GM04503 (cell line): ENCODE data around the gene DOCK11.

Experiments
- DNase-seq: peaks from one replicate; pipeline ENCODE4 v3.0.0-alpha.2; 2012; ENCODE audit warnings: low read depth

DOCK11 gene

DNA sequence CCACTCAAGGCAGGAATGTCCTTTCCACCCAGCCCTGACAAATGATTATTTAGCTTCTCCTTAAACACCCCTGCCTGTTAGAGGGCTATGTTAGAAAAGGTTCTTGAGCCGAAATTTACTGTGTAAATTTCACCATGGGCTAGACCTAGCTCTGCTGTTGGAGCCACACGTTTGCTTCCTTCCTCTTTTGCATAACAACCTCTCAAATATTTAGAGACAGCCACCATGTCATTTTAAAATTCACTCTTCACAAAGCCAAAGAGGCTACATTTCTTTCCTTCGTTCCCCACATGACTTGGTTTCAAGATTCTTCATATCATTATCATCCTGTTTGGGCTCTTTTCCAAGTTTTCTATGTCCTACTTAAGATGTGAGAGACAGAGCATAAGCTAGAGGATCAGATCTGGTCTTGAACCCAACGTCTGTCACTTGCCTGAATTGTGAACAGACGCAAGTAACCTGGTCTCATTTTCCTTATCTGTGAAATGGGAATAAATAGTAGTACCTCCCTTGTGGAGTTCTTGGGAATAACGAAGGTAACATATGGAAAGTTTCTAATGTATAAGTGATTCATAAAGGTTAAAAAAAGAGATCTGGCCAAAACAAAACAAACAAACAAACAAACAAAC lies 6.7 kb downstream of the DOCK11 start:
- no peak for DNase-seq

DNA sequence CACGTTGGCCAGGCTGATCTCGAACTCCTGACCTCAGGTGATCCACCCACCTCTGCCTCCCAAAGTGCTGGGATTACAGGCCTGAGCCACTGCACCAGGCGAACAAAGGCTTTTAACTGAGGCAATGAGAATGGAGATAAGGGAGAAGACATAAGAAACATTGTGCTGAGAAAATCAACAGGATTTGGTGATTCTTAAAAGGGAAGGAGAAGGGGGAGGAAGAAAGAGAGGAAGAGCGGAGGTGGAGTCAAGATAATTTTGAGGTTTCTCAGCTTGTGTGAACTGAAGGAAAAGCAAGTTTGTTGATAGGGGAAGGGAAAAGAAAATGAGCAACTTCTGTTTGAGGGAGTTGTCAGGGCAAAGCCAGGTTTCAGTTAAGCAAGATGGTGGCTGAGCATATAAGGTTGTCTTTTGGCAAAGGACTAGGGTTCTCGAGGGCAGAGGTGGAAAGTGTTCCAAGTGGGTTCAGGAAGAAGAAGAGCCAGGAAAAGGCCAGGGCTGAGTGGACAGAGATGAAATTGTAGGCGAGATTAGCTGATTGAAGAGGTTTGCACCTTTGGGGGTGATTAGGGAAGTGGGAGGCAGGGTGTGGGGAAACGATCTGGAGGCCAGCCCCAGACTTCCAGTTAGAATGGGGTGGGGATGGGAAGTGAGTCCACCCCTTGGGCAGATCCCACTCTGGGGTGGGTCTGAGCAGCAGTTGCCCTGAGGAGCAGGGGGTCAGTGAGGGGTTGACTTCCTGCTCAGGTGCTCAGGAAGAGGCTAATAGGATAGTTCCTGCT lies 7.8 kb downstream of the DOCK11 start:
- DNase-seq = no peak

DNA sequence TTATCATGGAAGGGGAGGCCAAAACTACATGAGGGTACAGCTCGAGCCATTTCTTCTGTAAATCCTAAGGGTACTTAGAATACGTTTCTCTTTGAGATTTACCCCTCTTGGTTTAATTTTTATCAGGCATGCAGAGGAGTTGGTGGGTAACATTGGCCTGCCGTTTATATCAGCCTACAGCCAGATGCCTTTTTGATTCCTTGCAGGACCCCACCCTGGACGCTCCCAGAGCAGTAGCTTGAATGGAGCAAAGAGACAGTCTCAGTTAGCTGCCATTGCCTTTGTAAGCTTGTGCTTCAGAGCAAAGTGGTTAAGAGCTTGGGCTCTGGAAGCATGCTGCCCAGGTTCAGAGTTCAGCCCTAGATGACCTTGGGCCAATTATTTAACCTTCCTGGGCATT lies 9.0 kb downstream of the DOCK11 start:
- DNase-seq = no peak

DNA sequence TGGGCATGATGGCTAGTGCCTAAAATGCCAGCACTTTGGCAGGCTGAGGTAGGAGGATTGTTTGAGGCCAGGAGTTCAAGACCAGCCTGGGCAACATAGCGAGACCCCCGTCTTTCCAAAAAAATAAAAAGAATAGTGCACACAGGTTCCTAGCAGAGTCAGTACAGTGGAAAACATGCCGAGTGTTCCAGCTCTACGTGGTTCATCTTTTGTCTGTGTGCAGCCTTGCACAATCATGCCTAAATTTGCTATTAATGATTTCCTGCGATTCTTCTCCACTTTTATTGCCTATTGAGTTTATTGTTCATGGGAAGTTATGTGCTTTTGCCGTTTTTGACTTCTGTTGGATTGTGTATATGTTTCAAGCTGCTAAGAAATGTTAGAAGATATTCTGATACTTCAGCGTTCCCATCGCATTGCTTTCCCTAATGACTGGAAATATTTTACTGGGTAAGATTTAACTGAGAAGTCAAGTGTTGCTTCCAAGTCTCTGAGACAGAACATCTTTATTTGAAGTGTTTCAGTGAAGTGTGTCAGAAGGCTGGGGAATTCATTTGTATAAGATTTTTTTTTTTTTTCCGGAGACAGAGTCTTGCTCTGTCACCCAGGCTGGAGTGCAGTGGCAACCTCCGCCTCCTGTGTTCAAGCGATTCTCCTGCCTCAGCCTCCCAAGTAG lies 11.3 kb downstream of the DOCK11 start:
- DNase-seq = no peak

DNA sequence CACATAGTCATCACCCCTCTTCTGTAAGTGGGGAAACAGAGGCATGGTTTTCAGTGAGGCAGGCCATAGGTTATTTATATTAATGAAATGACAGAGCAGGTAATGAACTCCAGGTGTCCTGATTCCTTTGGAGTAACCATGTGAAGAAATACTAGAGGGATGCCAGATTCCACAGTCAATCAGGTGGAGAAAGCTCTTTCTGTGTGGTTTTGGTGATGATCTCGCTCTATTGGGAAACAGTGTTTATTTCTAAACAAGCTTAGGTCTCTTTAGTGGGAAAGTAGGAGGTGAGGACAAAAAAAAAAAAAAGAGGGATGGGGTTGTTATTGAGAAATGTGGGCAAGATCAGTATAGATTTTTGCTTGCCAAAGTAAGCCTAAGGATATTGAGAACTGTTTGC lies 12.2 kb downstream of the DOCK11 start:
- DNase-seq = no peak

DNA sequence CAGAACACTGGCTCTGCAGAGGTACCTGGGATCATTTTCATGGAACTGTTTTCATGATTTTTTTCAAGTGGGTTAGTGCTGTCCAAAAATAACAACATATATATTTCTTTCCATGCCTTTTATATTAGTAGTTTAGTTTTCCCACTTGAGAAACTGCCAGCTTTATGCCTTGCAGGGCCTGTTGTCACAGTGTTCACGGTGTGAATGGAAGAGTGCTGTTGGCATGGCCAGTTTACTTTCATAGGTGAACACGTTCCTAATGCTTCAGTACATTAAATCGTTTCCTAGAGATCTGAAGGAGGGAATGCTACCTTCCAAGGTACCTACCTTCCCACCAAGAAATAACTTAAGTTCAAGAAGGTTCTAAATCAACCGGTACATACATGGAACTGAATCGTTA lies 12.6 kb downstream of the DOCK11 start:
- DNase-seq = no peak

DNA sequence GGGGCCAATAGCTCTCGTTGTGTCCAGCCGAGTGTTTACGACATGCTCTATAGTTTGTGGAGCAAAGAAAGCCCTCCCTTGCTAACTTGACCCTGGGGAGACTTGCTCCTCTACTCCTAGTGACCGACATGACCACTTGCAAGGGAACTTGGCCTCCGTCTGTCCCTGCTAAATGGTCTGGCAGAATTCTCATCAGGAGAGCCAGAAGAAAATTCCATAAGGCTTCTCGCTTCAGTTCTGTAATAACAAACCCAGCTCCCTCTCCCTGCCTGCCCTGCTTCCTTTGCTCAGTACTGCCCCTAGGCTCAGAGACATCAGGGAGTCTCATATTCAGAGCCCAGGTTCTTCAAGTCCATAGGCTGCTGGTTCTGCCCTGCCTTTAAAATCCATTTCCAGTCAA lies 13.0 kb downstream of the DOCK11 start:
- DNase-seq = no peak

DNA sequence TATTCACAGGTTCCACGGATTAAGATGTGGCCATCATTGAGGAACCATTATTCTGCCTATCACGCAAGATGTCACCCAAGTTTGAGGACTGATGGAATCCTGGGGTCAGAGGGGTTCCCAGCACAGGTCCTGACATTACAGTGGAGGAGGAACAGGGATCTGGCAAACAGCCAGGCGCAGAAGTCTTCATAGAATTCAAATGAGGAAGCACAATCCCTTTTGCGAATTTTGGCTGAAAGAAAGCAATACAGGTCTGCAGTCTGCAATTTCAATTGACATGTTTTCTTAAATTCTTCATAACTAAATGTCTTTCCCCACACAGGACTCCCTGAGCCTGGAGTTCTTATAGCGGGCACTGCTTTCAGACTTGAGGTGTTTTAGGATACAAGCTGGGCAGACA lies 14.5 kb downstream of the DOCK11 start:
- no peak for DNase-seq

DNA sequence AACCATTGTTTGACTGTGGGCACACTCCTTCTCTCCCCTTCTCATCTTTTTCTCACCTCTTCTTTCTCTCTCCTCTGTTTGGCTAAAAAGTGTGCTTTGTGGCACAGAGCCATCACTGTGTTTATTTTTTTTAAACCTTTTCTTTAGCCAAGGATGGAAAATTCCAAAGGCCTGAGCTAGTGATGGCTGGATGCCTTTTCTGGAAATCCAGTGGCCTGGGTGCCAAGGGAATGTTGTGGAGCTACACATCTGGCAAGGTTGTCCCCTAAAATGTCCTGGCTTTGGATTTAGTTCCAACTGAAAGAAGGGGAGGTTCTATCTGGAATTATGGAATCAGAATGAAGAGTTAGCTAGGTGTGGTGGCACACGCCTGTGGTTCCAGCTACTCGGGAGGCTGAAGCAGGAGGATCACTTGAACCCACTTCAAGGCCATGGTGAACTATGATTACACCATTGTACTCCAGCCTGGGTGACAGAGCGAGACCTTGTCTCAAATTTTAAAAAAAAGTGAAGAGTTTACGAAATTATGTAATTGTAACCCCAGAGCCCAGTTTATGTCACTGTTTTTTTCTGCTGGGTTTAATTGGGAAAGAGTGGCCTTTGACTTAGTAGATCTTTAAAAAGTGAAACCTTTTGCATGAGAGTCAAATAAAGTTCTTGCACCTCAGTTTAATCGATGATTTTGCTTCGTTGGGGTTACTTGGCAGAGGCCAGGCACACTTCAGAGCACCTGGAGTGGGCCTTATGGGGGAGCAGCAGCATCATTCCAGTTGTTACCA lies 17.7 kb downstream of the DOCK11 start:
- DNase-seq = no peak

DNA sequence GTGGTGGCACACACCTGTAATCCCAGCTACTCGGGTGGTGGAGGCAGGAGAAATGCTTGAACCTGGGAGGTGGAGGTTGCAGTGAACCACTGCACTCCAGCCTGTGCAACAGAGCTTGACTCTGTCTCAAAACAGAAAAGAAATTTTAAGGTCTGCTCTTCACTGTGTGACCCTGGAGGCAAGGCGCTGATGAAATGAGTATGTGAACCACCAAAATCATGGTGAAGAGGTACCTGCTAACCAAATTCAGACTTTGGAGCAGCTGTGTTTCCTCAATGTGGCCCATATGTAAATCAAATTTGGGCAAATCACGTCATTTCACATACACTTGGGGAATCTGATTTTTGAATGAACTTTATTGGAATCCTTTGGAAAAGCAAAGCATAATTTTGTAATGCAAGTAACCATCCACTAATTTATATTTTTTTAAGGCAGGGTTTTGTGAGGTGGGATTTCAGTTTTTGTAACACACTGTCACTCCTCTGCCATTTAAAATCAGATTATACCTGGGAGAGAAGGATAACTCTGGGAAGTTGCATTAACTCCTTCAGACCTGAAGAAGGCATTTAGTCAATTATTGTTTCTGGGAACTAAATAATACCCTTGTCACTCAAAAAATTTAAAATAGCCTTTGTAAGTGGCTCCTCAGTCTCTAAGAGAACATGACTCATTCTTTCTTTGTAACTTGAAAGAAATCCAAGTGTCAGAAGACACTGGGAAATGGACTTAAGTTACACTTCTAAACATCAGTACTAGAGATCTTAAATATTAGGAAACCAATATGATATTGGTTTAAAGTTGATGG lies 24.0 kb downstream of the DOCK11 start:
- DNase-seq = no peak

DNA sequence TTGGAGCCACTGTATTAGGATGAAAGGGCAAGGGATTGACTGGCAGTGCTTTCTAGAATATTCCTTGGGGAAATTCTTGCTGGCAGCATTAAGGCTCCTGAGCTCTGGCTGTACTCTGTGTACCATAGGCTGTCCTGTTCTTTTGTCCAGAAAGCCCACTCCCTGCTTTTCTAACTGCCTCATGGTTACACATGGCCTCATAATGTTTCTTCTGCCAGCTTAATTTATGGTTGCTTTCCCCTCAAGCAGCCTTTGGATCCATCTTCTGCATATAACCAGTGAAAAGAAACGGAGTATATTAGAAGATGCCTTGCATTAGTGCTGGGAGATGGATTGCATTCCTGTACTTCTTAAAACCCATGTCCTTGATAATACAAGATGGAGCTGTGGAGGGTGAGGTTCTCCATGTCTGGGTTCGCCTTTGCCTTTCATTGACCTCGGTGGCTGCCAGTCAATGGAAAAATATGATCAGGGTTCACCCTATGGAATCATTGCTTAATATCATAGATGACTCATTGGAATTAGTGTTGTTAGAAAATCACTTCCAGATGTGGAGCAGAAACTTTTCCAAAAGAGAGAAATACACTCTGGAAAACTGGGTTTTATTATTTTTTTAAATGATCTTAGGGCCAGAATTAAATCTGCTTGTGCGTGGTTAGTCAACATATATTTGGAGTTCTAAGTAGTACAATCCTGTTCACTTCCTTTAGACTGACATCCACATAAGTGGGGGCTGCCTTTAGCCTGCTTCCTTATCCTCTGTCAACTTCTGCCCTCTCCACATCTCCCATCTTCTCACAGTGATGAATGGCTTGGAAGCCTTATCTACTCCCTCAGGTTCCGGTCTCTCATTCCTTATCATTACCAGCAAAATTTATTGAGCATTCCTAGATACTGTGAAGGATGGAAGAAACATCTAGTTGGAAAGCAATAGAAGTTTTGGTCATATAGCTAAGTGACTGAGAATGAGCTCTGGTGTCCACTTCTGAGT lies 24.9 kb downstream of the DOCK11 start:
- DNase-seq = no peak

DNA sequence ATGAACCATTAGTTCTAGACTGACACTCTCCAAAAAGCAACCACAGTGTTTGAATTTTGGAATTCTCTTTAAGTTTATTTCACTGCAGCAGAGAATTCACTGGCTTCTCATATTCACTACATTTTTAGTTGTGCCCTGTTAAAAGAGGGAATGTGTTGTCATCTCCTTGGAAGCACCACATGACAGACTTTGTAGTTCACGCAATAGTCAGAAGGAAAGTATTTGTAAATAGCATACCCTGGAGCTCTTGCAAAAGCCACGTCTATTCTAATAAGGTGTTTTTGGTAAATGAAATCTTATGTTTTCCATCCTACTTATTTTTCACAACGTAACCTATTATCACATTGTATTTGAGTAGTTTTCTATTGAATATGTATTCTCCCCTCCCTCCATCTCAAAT lies 25.8 kb downstream of the DOCK11 start:
- no peak for DNase-seq

DNA sequence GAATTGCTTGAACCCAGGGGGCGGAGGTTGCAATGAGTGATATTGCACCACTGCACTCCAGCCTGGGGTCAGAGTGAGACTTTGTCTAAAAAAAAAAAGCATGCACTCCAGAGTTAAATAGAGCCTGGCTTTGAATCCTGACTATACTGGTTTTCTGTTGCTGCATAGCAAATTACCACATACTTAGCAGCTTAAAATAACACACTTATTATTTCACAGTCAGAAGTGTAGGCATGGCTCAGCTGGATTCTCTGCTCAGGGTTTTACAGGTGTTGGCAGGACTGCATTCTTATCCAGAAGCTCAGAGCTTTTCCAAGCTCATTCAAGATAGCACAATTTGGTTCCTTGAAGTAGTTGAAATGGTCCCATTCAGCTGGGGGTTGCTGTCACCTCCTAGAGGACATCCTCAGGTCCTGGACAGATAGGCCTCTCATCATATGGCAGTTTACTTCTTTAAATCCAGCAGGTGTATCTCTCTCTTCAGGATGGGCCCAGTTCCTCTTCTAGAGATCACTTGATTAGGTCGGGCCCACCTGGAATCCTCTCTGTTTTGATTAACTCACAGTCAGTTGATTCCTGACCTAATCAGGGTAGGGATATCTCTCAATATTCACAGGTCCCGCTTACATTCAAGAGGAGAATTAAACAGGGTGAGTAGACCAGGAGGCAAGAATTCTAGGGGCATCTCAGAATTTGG lies 26.8 kb downstream of the DOCK11 start:
- no peak for DNase-seq

DNA sequence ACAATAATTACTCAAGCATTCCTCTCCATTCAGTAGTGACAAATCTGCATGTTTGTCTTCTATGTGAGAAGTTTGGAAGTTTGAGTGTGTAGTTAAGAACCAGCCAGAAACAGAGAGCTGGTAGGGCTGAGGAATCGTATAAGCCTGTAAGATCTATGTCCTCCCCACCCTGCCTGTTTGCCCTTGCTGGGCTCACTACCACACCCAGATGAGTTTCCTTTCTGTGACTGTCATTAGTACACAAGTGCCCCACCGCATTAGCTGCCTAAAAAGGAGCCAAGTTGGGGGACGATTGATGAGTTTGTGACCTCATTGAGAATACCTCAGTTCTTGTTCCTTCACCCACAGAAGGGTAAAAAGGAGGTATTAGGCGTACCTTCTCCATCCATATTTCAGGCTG lies 28.3 kb downstream of the DOCK11 start:
- DNase-seq = no peak

DNA sequence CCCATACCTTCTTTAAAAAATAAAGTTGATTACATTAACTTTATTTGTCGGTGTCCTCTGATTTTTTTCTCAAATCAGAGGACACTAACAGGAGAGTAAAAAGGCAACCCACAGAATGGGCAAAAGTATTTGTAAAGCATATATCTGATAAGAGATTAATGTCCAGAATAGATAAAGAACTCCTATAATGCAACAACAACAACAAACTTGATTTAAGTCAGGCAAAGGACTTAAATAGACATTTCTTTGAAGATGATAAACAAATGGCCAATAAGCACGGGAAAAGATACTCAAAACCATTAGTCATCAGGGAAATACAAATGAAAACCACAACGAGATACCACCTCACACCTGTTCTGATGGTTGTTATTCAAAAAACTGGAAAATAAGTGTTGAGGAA lies 28.7 kb downstream of the DOCK11 start:
- no peak for DNase-seq

DNA sequence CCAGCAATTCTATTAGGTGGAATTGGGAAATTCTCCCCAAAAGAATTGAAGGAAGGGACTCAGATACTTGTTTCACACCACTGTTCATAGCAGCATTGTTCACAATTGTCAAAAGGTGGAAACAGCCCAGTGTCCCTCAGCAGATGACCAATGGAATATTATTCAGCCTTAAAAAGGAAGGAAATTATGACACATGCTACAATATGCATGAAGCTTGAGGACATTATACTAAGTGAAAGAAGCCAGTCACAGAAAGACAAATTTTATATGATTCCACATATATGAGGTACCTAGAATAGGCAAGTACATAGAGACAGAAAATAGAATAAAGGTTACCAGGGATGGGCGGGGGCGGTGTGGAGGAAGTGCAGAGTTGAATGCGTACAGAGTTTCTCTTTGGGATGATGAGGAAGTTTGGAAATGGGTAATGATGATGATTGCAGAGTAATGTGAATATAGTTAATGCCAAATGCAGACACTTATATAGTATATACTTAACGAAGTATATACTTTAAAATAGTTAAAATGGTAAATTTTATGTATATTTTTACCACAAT lies 29.6 kb downstream of the DOCK11 start:
- no peak for DNase-seq

DNA sequence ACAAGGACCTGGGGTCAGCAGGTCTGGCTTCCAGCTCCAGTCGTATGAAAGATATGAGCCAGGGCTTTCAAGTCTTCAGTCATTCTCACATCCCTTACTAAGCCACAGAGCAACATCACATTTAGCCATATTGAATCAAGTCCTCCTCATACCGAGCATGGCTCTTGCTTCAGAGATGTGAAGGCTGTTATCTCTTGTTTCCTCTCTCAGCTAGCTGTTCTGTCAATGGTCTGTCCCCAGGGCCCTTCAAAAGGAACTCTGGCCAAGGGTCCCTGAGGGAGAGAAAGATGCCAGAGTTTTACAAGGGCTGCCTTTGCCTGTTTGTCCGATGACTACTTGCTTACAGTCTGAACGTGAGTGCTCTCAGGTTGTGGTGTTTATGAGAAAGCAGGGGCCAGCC lies 30.5 kb downstream of the DOCK11 start:
- no peak for DNase-seq

DNA sequence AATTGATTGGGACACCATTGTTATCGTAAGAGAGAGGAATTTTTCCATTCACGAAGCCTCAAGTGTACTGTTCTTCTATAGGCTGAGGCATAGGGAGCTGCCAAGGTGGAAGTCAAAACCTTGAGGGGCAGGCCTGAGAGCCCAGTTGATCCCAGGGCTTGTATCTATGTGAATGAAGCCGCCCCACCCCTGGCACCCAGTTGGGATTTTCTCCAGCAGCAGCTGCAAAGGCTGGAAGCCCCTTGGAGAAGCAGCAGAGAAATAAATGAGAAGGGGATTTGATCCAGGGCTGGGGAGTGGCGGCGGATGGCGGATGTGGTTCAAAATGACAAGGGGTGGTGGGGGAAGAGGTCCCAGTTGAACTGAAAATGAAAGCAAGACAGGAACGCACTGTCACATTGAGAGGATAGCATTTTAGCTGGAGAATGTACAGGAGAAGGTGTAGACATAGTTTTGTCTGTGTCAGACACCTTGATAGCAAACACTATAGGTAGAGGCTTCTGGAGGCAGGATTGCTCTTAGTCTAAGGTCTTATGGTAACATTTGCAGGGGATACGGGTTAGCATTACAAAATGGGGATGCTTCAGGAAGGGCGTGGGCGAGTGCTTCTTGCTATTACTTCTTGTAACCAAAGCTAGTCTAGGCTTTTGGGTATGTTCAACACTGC lies 32.6 kb downstream of the DOCK11 start:
- DNase-seq = no peak
